Islet of Langerhans (tissue), 1 donor: Measurements from ENCODE around the gene TLE2.

Experiments
- FAIRE-seq: peaks from one replicate; lab custom pipeline; 2011; peaks lifted over from hg19 to GRCh38; lab: Jason Lieb, UNC

TLE2 gene

DNA sequence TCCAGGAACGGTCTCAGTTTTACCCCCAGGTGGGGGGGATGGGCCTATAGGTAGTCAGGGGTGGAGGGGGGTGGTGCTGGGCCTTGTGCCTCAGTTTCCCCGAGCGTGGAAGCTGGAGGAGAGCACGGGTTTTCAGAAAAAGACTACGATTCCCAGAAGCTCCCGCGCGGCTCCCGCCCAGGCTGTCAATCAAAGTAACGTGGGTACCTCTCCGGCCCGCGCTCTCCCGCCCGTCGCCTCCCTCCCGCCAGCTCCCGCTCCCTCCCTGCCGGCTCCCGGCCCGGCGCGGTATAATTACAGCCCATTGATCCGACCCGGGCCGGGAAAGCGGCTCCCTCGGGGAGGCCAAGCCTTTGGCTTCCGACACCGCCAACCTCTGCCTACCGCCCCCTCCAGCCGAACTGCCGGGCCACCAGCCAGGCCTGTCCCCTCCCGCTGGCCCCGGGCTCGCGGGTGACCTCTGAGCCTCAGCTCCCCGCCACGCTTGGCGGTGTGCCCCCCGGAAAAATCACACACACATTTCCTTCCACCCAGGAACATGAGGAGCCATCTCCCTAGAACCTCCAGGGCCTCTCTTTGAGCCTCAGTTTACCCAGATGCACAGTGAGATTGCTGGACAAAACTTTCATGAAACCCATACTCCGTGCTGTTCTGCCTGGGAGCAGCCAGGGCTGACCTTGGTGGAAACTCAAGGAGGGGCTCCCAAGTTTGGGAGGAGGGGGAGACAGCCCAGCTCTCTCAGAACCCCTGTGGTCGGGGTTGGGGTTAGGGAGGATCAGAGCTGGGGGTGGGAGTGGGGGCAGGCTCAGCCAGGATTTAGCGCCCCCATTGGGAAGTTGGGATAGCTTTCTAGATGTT is 7.3 kb upstream of the TLE2 start:
- FAIRE-seq = peak; percentile 90

DNA sequence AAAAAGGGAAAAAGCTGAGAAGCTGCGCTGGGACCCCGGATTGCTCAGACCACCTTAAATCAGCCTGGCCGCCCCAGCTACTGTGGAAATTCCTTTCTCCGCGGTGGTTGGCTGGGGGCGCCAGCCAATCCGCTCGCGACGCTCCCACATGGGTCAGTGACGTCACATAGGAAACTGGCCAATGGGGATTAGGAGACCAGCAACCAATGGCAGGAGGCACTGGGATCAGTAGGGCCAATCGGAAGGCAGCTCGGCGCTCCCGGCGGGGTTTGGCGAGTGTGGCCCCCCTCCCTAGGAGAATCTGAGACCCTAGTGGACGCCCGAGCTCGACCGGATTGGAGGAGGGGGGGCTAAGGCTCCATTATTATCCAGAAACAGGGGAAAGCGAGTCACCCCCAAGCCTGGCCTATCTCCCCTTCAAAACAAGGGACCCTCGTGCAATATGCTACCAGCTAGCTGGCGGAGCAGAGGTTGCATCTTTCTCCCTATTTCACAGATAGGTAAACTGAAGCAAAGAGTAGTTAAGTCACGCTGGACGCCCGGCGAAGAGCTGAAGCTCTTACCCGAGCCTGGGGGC is 6.5 kb upstream of the TLE2 start:
- FAIRE-seq = peak; percentile 77

DNA sequence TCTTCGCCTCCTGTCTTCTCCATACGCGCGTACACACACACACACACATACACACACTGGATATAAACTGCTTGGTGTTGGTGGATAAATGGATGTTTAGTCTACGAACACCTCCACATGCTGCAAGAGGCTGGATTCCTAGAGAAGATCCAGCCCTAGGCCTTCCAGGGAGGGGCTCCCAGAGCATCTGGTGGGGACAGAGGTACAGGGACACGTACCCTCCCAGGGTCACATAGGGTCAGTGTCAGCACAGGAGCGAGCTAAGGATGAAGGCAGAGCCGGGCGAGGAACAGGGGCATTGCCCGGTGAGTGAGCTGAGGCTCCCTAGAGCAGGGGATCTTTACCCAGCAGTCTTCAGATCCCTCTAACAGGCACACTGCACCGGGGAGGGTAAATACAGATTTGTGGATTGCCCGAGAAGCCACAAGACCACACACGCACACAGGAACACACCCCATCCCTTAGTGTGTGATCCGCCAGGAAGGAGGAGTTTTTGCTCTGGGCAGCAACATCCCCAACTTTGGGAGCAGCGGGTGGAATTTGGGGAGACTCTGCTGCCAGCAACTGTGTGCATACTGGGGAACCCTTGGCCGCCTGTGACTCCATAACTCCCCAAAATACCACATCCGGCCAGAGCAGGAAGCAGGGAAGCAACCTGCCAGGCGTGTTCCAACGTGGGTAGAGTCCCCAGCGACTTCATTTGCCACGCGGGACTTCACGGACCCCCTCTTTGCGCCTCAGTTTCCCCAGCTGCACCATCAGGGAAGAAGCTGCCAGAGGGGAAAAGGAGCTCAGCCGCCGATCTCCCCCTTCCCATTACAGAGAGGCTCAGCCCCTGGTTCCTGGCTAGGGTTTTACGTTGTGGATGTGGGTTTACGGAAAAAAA is 5.8 kb upstream of the TLE2 start:
- FAIRE-seq = no peak

DNA sequence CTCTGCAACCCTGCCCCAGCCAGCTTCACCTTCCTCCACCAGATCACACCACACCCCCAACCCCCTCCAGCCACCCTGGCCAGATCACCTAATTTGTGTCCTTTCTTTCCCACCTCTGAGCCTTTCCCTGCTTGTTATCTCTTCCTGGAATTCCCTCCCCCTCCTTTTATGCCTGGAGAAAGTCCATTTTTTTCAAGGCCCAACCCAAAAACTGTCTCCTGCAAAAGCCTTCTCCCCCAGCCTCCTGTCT is 5.3 kb upstream of the TLE2 start:
- no peak for FAIRE-seq

DNA sequence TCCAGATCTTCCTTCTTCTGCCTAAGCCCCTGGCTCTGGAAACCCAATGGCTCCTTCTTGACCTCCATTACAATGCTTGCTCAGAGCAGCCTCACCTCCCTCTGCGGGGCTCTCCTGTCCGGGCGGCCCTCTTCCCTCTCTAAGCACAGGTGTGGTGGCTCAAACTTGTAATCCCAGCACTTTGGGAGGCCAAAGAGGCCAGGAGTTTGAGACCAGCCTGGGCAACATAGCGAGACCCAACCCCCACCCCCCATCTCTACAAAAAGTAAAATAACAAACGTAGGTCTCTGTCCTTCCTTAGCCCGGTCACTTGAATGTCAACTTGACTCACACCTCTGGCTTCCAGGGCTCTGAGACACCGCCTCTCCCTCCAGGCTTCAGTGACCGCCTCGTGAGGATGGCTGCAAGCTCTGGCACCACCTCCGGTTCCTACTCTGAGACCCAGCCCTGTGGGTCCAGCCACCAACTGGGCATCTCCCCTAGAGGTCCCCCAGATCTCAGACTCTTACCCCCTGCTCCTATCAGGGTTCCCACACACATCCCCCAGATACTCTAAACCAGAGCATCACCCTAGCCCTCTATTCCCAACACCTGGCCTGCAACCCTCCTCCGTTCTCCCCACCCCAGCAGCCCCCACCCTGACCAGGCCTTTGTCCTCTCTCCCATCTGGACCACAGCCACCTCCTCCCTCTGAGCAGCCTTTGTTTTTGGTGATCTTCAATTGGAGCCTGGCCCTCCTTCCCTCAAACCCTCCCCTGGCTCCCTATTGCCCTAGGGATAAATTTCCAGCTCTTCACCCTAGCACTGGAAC is 4.7 kb upstream of the TLE2 start:
- no peak for FAIRE-seq

DNA sequence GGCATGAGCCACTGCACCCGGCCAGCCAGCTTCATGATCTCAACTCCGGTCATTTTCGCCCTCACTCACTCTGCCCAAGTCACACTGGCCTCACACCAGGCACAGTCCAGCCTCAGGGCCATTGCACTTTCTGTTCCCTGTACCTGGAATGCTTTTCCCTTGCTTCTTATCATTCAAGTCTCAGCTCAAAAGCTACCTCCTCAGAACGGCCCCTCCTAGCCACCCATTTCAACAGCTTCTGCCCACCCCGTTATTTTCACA is 2.5 kb upstream of the TLE2 start:
- no peak for FAIRE-seq

DNA sequence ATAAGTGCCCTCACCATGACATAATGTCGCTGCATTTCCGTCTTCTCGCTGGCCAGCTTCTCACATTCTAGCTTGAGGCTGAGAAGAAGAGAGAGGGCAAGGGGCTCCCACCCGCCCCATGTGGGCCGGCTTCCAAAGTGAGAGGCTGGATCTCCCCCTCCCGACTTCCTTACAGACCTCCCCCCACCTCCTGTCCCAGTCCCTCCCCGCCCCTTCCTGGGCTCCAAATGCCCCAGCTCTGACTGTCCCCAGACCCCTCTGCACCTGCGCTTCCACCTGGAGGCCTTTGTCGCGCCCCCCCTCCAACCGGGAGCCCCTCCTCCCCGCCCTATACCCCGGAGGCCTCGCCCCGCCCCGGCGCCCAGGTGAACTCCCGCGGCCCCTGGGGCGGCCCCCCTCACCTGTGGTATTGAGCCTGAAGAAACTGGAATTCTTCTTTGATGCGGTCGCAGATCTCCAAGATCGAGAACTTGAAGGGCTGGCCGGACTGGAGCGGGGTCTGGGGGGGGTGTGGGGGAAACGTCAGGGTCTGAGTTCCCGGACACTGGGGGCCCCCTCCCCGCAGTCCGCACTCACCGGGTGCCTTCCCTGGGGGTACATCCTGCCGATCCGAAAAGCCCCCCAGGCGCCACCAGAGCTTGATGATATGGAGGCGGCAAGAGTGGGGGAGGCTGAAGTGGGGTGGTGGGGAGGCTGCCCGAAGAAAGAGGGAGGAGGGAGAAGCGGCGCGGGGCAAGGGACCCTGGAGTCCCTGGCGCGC is 595 bp downstream of the TLE2 start:
- FAIRE-seq = no peak

DNA sequence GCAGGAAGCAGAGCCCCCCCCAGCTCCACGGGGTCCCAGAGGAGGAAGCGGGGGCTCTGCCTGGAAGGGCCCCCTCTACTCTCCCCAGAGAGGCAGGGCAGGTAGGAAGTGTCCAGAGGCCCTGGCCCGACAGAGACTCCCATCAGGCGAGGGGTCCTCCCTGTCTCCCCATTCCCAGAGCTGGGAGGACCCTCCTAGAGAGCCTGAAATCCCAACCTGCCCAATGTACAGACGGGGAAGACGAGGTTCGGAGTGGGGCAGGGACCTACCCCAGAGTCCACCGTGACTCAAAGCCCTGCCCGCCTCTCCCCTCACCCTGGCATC is 1.1 kb downstream of the TLE2 start:
- FAIRE-seq = no peak

DNA sequence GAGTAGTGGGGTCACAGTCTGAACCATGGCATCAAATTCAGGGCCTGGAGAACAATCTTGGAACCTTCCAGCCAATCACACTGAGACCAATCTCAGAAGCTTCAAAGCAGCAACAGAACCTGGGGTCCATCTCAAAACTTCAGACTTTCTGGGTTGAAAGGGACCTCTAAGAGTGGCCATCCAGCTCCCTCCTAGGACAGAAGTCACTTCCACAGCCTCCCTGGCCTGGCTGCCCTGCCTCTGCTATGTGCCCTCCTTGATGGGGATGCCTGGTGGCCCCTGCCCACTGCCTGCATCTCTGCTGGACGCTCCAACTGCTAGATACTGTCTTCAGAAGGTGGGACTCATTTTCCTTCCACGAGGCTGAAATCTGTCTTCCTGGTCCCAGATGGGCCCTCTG is 1.8 kb downstream of the TLE2 start:
- no peak for FAIRE-seq

DNA sequence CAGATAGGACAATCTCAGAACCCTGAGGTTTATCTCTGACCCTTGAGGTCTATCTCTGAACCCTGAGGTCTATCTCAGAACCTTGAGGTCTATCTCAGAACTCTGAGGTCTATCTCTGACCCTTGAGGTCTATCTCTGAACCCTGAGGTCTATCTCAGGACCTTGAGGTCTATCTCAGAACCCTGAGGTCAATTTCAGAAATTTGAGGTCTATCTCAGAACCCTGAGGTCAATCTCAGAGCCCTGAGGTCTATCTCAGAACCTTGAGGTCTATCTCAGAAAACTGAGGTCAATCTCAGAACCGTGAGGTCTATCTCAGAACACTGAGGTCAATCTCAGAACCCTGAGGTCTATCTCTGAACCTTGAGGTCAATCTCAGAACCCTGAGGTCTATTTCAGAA is 2.3 kb downstream of the TLE2 start:
- no peak for FAIRE-seq

DNA sequence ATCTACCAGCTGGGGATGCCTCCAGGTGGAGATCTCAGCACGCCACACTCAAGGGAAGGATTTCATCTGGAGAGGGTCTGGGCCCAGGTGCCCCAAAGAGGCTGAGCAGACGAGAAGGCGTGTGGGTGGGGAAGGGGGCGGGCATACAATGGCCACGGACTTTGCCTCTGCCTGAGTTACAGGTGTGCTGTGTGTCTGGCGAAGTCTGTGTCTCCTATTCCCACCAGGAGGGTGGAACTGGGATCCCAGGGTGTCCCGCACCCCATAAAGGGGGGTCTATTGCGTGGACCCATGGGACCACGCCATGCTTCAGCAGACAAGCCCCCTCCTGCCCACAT is 3.6 kb downstream of the TLE2 start:
- no peak for FAIRE-seq

DNA sequence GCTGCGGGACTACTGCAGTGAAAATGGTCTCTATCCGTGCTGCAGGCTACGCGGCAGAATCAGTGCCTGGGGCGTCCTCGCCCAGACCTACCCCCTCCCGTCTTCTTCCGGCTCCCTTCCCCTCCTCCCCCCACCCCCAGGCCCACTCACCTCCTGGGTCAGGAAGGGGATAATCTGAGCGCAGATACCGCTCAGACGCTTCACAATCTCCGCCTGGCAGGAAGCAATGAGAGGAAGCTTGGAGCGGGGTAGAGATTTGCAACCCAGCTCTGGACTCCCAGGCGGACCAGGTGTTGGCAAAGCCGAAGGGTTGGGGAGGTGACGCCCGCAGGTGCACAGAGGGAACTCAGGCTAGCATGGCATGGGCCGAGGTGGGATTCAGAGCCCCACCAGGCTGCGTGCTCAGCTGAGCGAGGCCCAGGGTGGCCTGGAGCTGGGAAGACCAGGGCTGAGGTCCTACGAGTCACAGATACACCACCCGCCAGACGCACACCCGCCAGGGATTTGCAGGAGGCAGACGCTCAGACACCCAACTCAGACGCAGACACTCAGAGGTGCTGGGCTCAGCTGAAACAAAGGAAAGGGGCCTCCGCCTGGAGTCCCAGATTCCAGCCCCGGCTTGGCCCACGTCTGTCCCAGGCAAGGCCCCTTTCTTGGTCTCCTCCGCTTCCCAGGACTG is 4.1 kb downstream of the TLE2 start:
- FAIRE-seq = no peak

DNA sequence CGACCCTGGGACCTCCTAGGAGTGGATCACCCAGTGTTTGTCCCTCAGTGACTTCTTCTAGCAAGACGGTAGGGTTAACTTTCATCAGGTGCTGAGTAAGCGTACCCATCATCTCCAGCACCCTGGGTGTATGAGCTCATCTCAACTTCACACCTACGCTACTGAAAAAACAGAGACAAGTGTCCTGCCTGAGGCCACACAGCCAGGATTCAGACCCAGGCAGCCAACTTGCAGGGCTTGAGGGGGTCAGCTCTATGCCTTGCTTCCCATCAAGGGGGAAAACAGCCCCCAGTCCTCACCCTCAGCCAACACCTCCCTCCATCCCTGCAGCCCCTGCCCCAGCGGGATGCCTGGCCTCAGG is 4.6 kb downstream of the TLE2 start:
- FAIRE-seq = no peak

DNA sequence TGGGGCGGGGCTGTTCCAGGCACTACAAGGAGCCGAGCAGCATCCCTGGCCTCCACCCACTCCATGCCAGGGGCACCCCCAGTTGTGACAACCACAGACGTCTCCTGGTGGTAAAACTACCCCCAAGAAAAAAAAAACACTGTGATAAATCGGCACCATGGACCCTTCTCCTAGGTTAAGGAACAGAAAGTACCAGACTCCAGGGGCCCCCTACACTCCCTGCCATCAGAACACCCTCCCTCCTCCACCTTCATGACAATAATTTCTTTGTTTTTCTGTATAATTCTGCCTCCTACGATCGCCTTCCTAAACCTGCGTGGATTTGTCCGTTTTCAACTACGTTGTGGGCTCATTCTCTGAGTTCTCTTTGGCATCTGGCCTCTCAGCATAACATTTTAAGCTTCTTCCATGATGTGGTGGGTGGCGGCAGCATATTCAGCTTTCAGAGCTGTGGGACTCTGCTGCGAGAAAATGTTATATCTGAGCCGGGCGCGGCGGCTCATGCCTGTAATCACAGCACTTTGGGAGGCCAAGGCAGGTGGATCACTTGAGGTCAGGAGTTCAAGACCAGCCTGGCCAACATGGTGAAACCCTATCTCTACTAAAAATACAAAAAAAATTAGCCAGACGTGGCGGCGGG is 8.6 kb downstream of the TLE2 start:
- FAIRE-seq = no peak

DNA sequence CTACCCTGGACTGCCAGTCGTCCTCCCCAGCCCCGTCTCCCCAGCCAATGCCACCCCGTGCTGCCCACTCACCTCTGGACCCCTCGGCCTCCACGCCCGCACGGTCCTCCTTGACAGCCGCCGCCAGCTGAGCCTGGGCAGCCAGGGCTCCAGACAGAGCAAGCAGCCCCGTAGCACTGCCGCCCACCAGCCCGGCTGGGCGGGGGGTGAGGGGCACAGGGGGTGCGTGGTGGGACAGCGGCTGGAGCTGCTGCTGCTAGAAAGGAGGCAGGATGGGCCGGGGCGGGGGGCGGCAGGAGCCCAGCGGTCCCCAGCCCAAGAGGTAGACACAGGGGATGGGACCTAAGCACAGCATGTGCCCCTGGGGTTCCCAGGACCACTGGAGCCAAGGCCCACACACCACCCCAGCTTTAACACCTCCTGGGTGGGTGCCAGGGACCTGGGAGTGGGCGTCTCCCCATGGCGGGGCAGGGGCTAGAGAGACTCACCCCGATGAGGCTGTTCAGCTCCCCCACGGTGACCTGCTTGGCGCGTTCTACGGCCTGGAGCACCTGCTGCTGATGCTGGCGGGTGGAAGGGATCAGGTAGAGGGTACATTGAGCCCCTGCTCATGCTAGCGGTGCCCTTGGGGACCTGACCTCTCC is 9.7 kb downstream of the TLE2 start:
- no peak for FAIRE-seq

DNA sequence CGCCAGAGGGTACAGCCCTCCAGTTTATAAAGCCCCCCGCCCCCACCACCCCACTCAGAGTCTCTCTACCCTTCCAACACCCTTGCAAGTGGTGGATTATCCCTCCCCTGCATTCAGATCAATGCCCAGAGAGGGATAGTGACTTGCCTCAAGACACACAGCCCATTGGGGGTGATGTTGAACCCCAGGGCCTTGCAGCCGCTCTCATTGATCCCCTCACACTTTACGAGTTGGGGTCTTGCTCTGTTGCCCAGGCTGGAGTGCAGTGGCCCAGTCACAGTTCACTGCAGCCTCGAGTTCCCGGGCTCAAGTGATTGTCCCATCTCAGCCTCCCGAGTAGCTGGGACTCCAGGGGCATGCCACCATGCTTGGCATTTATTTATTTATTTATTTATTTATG is 11.2 kb downstream of the TLE2 start:
- FAIRE-seq = no peak

DNA sequence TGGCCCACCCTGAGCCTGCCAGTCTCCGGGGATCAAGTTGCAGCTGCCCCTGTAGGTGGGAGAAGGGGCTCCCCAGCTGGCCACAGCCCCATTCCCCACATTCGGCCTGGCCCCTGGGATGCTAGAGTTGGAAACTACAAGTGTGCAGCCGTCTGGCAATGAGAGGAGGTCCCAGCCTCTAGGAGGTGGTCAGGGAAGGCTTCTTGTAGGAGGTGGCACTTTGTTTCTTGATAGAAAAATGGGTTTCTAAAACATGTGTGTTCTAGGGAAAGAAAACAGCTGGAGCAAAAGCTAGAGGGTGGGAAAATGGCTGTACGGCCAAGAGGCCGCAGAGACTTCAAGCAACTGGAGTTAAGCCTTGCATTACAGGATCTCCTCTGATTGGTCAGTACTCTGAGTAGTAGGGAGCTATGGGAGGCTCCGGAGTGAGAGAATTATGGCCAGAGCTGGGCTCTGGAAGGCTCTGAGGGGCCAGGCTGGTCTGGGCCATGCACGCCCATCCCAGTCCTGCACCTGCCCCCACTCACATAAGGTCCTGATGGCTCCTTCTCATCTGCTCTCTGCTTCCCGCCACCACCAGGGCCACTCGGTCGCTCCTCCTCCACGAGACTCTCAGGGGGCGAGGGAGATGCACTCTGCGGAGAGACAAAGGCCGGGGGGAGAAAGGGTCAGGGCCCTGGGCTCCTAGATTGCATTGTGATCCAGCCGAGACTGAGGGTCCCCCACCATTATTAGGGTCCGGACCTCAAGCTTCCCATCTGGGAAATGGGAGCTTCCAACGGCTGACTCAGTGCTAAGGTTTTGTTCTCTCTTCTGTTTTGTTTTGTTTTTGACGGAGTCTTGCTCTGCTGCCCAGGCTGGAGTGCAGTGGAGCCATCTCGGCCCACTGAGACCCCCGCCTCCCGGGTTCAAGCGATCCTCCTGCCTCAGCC is 13.7 kb downstream of the TLE2 start:
- FAIRE-seq = no peak

DNA sequence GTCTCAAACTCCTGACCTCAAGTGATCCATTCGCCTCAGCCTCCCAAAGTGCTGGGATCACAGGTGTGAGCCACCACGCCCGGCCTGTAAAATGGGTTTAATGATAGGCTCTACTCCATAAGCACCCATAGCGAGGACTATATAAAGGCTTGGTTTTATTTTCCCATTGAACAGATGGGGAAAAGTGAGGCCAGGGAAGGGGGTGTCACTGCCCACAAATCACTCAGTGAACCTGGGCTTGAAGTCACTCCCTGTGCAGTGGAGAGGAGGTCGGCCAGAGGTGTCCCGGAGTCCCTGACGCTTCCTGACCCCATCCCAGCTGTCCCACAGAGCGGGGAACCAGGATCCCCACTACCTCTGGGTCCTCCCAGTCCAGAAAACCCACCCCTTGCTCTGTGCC is 14.9 kb downstream of the TLE2 start:
- FAIRE-seq = no peak

DNA sequence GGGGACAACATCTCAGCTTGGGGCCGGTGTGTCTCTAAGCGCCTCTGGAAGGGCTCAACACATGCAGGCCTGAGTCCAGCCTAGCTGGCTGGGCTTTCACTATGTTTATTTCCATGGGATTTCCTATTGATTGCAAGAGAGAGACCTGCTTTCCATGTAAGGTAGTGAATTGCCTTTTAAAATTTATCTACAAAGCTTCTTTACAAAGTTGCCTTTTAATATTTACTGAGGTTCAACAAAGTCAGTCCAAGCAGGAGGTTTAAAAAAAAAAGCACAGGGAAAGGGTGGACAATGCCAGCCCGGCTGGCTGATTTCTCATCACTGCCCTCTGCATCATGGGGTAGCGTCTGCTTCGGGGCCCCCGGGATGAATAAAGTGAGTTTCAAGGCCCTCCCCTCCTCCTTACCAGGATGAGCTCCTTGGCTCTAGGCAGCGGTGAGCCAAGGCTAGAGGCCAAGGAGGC is 15.8 kb downstream of the TLE2 start:
- FAIRE-seq = no peak
